Naive B cell (primary cell): ENCODE results near the gene C1GALT1C1L. TPM values are rescaled to one million over a fixed set of nuclear protein-coding genes. Genes with fewer than 3 reads are reported as not detected.
"Not testable (repeated sequence)": the region's sequence is repeated elsewhere in the genome, so short reads cannot be mapped to it uniquely, and the experiment has no call there.

Experiments used
- ATAC-seq, 2 donors: fragments of 150-1000 bp; cut with Tn5 transposase; 2 replicates each; pipeline ENCODE4 v1.10.0; 2021; ENCODE audit warnings: low read depth in 2 of 2, mild to moderate bottlenecking in 2 of 2, moderate library complexity in 2 of 2
- DNase-seq: peaks from one replicate; pipeline ENCODE4 v3.0.0; 2022
- H3K27ac Mint-ChIP-seq, 6 donors: one replicate each; pipeline ENCODE4 v1.8.0; 2020 to 2022; ENCODE audit warnings: mild to moderate bottlenecking in 6 of 6, mixed read lengths in 6 of 6, moderate library complexity in 5 of 6, inconsistent platforms in 2 of 6
- H3K27me3 Mint-ChIP-seq, 3 donors: one replicate each; pipeline ENCODE4 v1.8.0; 2021 to 2022; ENCODE audit warnings: mixed read lengths in 3 of 3, mild to moderate bottlenecking in 1 of 3
- H3K36me3 Mint-ChIP-seq, 2 donors: one replicate each; pipeline ENCODE4 v1.8.0; 2020 to 2022; ENCODE audit warnings: mixed read lengths in 2 of 2, inconsistent platforms in 1 of 2, mild to moderate bottlenecking in 1 of 2
- H3K4me1 Mint-ChIP-seq, 3 donors: one replicate each; pipeline ENCODE4 v1.8.0; 2020 to 2022; ENCODE audit warnings: mixed read lengths in 3 of 3, inconsistent platforms in 1 of 3, mild to moderate bottlenecking in 1 of 3, moderate library complexity in 1 of 3
- H3K4me3 Mint-ChIP-seq, 8 donors: one replicate each; pipeline ENCODE4 v1.8.0; 2020 to 2022; ENCODE audit warnings: mild to moderate bottlenecking in 8 of 8, mixed read lengths in 8 of 8, moderate library complexity in 8 of 8, inconsistent platforms in 2 of 8
- H3K9me3 Mint-ChIP-seq, 7 donors: one replicate each; pipeline ENCODE4 v1.8.0; 2020 to 2022; ENCODE audit warnings: mixed read lengths in 7 of 7, mild to moderate bottlenecking in 5 of 7, inconsistent platforms in 2 of 7, moderate library complexity in 1 of 7
- polyA plus RNA-seq, 6 donors: library from polyadenylated mRNA; unstranded; fragments of 300-500 nt; fragmentation: Illumina TruSeq; gene quantifications; one replicate each; pipeline ENCODE4 v1.2.3, GENCODE V29; 2021; ENCODE audit warnings: low read depth in 6 of 6

Gene C1GALT1C1L
- polyA plus RNA-seq, 6 donors from 2014 or later: not detected

DNA sequence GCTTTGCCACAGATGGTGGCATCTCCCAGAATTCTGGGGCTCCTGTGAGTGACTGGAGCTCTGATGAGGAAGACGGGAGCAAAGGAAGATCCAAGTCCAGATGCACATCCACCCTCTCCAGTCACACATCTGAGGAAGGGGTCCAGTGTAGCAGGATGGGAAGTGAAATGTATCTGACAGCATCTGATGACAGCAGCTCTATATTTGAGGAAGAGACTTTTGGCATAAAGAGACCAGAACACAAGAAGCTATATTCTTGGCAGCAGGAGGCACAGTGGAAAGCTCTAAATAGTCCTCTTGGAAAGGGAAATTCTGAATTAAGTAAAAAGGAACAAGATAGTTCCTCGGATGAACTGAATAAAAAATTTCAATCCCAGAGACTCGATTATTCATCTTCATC, 23.5 kb upstream of the C1GALT1C1L start:
- Mint-ChIP-seq H3K36me3 (no peaks in the 10 kb centered on the region), H3K27me3 (peaks cover 12 to 17% (median 17%) of the 10 kb centered on the region in 3 donors), H3K4me1 (peaks cover 6 to 8% (median 6%) of the 10 kb centered on the region in 3 donors), H3K9me3 (no peaks in the 10 kb centered on the region), H3K27ac (no peak overlapping the region), H3K4me3 (no peak overlapping the region)
- DNase-seq (no peak), ATAC-seq (no peak)

GRCh38 chr2:43698140-43698539, 21.9 kb upstream of the C1GALT1C1L start:
- H3K36me3 Mint-ChIP-seq, ATAC-seq, H3K27me3 Mint-ChIP-seq, H3K9me3 Mint-ChIP-seq, H3K4me1 Mint-ChIP-seq, H3K4me3 Mint-ChIP-seq, DNase-seq: not testable (repeated sequence)
- peak overlapping the region in 2 of 6 donors; percentile 60 to 92 for H3K27ac Mint-ChIP-seq

DNA sequence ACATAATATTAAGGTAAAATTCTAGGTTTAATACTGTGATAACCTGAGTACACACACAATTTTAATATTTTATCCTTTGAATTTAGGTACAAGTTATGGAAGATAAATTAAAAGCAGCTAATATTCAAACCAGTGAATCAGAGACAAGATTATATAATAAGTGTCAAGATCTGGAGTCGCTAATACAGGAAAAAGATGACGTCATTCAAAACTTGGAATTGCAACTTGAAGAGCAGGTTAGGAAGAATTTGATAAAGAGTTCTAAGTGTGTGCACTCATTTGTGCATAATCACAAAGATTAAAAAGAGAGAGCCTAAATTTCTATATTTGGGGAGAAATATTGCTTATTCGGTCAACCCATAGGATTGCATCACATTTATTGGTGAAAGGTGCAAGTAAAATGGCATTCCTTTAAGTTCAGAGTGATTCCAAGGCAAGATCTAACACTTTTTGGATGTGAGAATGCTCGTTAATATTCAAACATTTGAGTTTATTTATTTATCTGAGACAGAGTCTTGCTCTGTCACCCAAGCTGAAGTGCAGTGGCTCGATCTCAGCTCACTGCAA, 16.3 kb upstream of the C1GALT1C1L start:
- H3K27ac Mint-ChIP-seq: no peak overlapping the region
- H3K36me3 Mint-ChIP-seq: no peaks in the 10 kb centered on the region
- ATAC-seq (no peak), DNase-seq (no peak)
- peaks cover 11 to 30% (median 25%) of the 10 kb centered on the region in 3 donors for H3K27me3 Mint-ChIP-seq
- no peaks in the 10 kb centered on the region for H3K9me3 Mint-ChIP-seq
- no peak overlapping the region for H3K4me3 Mint-ChIP-seq
- H3K4me1 Mint-ChIP-seq: no peaks in the 10 kb centered on the region

DNA sequence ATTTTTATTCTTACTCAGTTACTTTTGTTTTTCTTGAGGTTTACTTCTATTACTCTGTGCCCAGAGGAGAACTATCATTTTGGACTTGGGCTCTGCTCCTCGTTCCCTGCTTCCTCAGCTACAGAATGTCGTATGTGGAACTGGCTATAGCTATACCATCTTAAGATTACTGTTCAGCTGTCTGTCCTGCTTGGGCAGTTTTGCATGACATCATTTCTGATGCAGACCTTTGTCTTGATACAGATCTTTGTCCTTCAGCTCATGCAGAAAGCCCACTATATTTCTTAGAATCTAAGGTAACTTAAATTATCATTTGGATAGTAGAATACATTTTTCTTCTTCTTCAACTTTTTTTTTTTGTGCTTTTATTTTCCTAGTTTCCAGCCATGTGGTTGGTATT, 13.8 kb upstream of the C1GALT1C1L start:
- Mint-ChIP-seq H3K36me3 (no peaks in the 10 kb centered on the region), H3K27me3 (peaks cover 6 to 30% (median 25%) of the 10 kb centered on the region in 3 donors), H3K4me1 (peaks cover 0 to 9% (median 6%) of the 10 kb centered on the region in 3 donors), H3K4me3 (no peak overlapping the region), H3K9me3 (peaks cover 0 to 2% (median 0%) of the 10 kb centered on the region in 7 donors), H3K27ac (no peak overlapping the region)
- DNase-seq (no peak), ATAC-seq (no peak)

DNA sequence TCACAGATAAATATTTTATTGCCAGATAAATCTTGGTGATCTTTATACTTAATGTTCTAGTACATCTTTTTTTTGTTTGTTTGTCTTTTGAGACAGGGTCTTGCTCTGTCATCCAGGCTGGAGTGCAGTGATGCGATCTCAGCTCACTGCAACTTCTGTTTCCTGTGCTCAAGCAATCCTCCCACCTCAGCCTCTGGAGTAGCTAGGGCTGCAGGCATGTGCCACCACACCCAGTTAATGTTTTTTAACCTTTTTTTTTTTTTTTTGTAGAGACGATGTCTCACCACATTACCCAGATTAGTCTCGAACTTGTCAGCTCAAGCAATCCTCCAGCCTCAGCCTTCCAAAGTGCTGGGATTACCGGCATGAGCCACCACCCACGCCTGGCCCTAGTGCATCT, 9.1 kb upstream of the C1GALT1C1L start:
- peaks cover 13 to 42% (median 31%) of the 10 kb centered on the region in 3 donors for H3K27me3 Mint-ChIP-seq
- H3K4me1 Mint-ChIP-seq: peaks cover 0 to 9% (median 6%) of the 10 kb centered on the region in 3 donors
- no peak overlapping the region for H3K27ac Mint-ChIP-seq
- no peaks in the 10 kb centered on the region for H3K36me3 Mint-ChIP-seq
- DNase-seq: no peak
- ATAC-seq: no peak
- H3K4me3 Mint-ChIP-seq: no peak overlapping the region
- peaks cover 0 to 2% (median 0%) of the 10 kb centered on the region in 7 donors for H3K9me3 Mint-ChIP-seq

GRCh38 chr2:43677783-43678182, 1.6 kb upstream of the C1GALT1C1L start:
- not testable (repeated sequence) for H3K4me3 Mint-ChIP-seq, DNase-seq, H3K27ac Mint-ChIP-seq, ATAC-seq, H3K36me3 Mint-ChIP-seq
- Mint-ChIP-seq H3K4me1 (peaks cover 0 to 11% (median 4%) of the 10 kb centered on the region in 3 donors), H3K9me3 (peaks cover under 1 to 13% (median under 1%) of the 10 kb centered on the region in 7 donors), H3K27me3 (peaks cover 24 to 33% (median 32%) of the 10 kb centered on the region in 3 donors)

- H3K9me3 Mint-ChIP-seq: peaks cover 6 to 29% (median 15%) of the 10 kb centered on the region in 7 donors
- H3K27ac Mint-ChIP-seq: no peak overlapping the region
- peaks cover 29 to 44% (median 32%) of the 10 kb centered on the region in 3 donors for H3K27me3 Mint-ChIP-seq
- ATAC-seq (no peak), DNase-seq (no peak)
- H3K36me3 Mint-ChIP-seq: peaks cover 7 to 11% of the 10 kb centered on the region in 2 donors
- H3K4me1 Mint-ChIP-seq: peaks cover 0 to 11% (median 4%) of the 10 kb centered on the region in 3 donors
- peak overlapping the region in 7 of 8 donors; percentile 52 to 83 (median 70) for H3K4me3 Mint-ChIP-seq
These were observed 445 bp downstream of the C1GALT1C1L start for GRCh38 chr2:43675646-43676321.

DNA sequence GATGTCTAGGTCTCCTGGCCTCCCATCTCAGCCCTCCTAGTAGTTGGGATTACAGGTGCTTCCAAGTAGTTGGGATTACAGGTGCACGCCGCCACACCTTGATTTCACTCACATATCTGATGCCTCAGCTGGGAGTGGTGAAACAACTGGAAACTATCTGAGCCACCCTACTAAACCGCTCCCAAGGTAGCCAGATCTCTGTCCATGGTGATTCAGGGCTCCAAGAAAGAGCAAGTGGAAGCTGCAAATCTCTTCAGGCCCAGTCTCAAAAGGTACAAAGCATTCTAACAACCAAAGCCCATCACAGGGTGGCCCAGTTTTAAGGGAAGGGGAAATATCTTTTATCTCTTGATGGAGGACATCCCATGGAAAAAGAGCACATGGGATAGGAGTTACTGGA, 19.0 kb downstream of the C1GALT1C1L start:
- H3K4me3 Mint-ChIP-seq: no peak overlapping the region
- H3K27me3 Mint-ChIP-seq: peaks cover 17 to 28% (median 21%) of the 10 kb centered on the region in 3 donors
- H3K4me1 Mint-ChIP-seq: no peaks in the 10 kb centered on the region
- peaks cover 0 to 11% of the 10 kb centered on the region in 2 donors for H3K36me3 Mint-ChIP-seq
- DNase-seq (no peak), ATAC-seq (no peak)
- H3K9me3 Mint-ChIP-seq: peaks cover 0 to 5% (median 0%) of the 10 kb centered on the region in 7 donors
- H3K27ac Mint-ChIP-seq: no peak overlapping the region

GRCh38 chr2:43653506-43653905, 22.7 kb downstream of the C1GALT1C1L start:
- no peak overlapping the region for H3K4me3 Mint-ChIP-seq
- H3K27me3 Mint-ChIP-seq: peaks cover 21 to 37% (median 30%) of the 10 kb centered on the region in 3 donors
- H3K9me3 Mint-ChIP-seq: no peaks in the 10 kb centered on the region
- DNase-seq (no peak), ATAC-seq (no peak)
- H3K36me3 Mint-ChIP-seq: peaks cover 0 to 11% of the 10 kb centered on the region in 2 donors
- H3K4me1 Mint-ChIP-seq: no peaks in the 10 kb centered on the region
- H3K27ac Mint-ChIP-seq: no peak overlapping the region

DNA sequence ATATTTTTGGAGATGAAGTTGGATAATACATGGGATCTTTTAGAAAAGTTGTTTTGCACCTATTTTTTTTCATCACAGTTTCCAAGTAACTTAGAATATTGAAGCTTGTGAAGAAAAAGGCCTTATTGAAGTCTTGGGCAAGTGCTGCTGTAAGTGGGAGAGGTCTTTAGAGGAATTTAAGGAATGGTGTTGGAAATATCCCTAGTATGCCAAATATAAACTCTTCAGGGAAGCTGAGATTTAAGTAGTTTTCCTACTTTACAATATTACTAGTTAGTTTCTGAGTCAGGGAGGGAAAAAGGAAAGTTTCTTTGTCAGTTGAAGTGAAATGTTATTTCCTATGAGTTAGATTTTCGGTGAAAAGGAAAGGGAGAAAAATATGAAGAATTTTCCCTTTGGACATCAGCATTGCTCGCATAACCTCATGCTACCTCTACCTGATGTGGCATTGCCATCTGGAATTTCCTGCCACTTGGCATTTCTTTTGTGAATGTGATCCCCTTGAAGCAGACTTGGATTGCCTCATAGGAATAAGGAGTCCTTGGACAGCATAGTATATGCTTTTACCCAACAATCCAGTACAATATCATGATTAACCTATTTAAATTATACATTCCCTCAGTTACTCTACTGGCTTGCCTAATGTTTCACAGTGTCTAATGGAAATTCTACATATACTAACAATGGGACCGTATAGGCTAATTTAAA, 27.1 kb downstream of the C1GALT1C1L start:
- Mint-ChIP-seq H3K9me3 (no peaks in the 10 kb centered on the region), H3K27ac (no peak overlapping the region), H3K4me1 (no peaks in the 10 kb centered on the region), H3K36me3 (peaks cover 0 to 5% of the 10 kb centered on the region in 2 donors), H3K27me3 (peaks cover 22 to 42% (median 30%) of the 10 kb centered on the region in 3 donors), H3K4me3 (no peak overlapping the region)
- ATAC-seq (no peak), DNase-seq (no peak)

GRCh38 chr2:43643680-43644079, 32.5 kb downstream of the C1GALT1C1L start:
- ATAC-seq: no peak
- H3K4me3 Mint-ChIP-seq: no peak overlapping the region
- H3K36me3 Mint-ChIP-seq: no peaks in the 10 kb centered on the region
- peaks cover 3 to 18% (median 9%) of the 10 kb centered on the region in 7 donors for H3K9me3 Mint-ChIP-seq
- peaks cover 5 to 26% (median 23%) of the 10 kb centered on the region in 3 donors for H3K27me3 Mint-ChIP-seq
- no peaks in the 10 kb centered on the region for H3K4me1 Mint-ChIP-seq
- H3K27ac Mint-ChIP-seq: no peak overlapping the region
- DNase-seq: no peak

DNA sequence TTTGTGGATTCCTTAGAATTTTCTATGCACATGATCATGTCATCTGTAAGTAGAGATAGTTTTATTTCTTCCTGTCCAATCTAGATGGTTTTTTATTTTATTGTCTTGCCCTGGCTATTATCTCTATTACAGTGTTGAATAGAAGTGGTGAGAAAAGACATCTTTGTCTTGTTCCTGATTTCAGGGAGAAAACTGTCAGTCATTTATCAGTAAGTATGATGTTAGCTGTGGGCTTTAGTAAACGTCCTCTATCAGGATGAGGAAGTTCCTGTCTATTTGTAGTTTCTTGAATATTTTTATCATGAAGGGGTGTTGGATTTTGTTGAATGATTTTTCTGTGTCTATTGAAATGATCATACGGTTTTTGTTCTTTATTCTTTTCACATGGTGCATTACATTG, 33.9 kb downstream of the C1GALT1C1L start:
- ATAC-seq (no peak), DNase-seq (no peak)
- H3K9me3 Mint-ChIP-seq: peaks cover 3 to 18% (median 9%) of the 10 kb centered on the region in 7 donors
- H3K27ac Mint-ChIP-seq: no peak overlapping the region
- H3K27me3 Mint-ChIP-seq: peaks cover 12 to 25% (median 25%) of the 10 kb centered on the region in 3 donors
- H3K4me1 Mint-ChIP-seq: peaks cover 5 to 6% (median 6%) of the 10 kb centered on the region in 3 donors
- H3K36me3 Mint-ChIP-seq: no peaks in the 10 kb centered on the region
- H3K4me3 Mint-ChIP-seq: no peak overlapping the region

GRCh38 chr2:43637030-43637803, 39.0 kb downstream of the C1GALT1C1L start, which contains the start of gene PLEKHH2:
PLEKHH2 (plus strand) TSS chr2:43637260; CDS start chr2:43644674, 7,414 bp downstream.
- H3K27ac Mint-ChIP-seq: peak within 1 kb of the TSS in 3 of 6 donors; percentile 25 to 66 (median 43)
- H3K27me3 Mint-ChIP-seq: peaks cover 47 to 64% (median 59%) of the 10 kb centered on the region in 3 donors
- no peaks in the 10 kb centered on the region for H3K36me3 Mint-ChIP-seq
- DNase-seq: peak; percentile 66
- peak; percentile 99 to 100 for ATAC-seq
- peaks cover 12 to 16% (median 13%) of the 10 kb centered on the region in 3 donors for H3K4me1 Mint-ChIP-seq
- peaks cover 3 to 18% (median 9%) of the 10 kb centered on the region in 7 donors for H3K9me3 Mint-ChIP-seq
- H3K4me3 Mint-ChIP-seq: peak within 1 kb of the TSS; percentile 82 to 94 (median 88)
